Activated CD4-positive, alpha-beta T cell treated with anti-CD3 and anti-CD28 coated beads for 4 hours (primary cell): Measurements from ENCODE around the gene VDR.
A peak's percentile ranks its signal among the peaks of the same experiment; 100 is the strongest.
"Not testable (repeated sequence)": the region's sequence is repeated elsewhere in the genome, so short reads cannot be mapped to it uniquely, and the experiment has no call there.

Experiments used
- DNase-seq, 2 donors: peaks; one replicate each; pipeline ENCODE4 v3.0.0-alpha.2; 2020

The VDR gene

GRCh38 chr12:47809518-47809917 is 95.3 kb downstream of the VDR start:
- not testable (repeated sequence) for DNase-seq

GRCh38 chr12:47808574-47809365 is 96.0 kb downstream of the VDR start:
- peak; percentile 39 to 46 for DNase-seq

- peak; percentile 76 to 79 for DNase-seq
These were observed 96.7 kb downstream of the VDR start for GRCh38 chr12:47808050-47808449.

GRCh38 chr12:47807338-47807737 is 97.5 kb downstream of the VDR start:
- no peak for DNase-seq

GRCh38 chr12:47805417-47805816 is 99.4 kb downstream of the VDR start:
- DNase-seq, result no peak

GRCh38 chr12:47804171-47804570 is 100.6 kb downstream of the VDR start:
- no peak for DNase-seq

GRCh38 chr12:47803191-47803875 is 101.5 kb downstream of the VDR start:
- no peak for DNase-seq

- no peak for DNase-seq
These were observed 102.5 kb downstream of the VDR start for GRCh38 chr12:47802312-47802711.

GRCh38 chr12:47801904-47802246 is 102.9 kb downstream of the VDR start:
- no peak for DNase-seq

- DNase-seq, result no peak
These were observed 103.5 kb downstream of the VDR start for GRCh38 chr12:47801170-47801903.

- no peak for DNase-seq
These were observed 104.2 kb downstream of the VDR start for GRCh38 chr12:47800582-47800981.

GRCh38 chr12:47799357-47799955 is 105.3 kb downstream of the VDR start:
- DNase-seq, result no peak

GRCh38 chr12:47798382-47798948 is 106.3 kb downstream of the VDR start:
- no peak for DNase-seq

- peak in 1 of 2 donors; percentile 25 for DNase-seq
These were observed 107.4 kb downstream of the VDR start for GRCh38 chr12:47797441-47797840.

- no peak for DNase-seq
These were observed 108.9 kb downstream of the VDR start for GRCh38 chr12:47795814-47796411.

GRCh38 chr12:47795121-47795813 is 109.5 kb downstream of the VDR start:
- no peak for DNase-seq

GRCh38 chr12:47794679-47795078 is 110.1 kb downstream of the VDR start:
- no peak for DNase-seq

GRCh38 chr12:47793015-47793681 is 111.6 kb downstream of the VDR start:
- no peak for DNase-seq

- DNase-seq, result no peak
These were observed 112.9 kb downstream of the VDR start for GRCh38 chr12:47791874-47792273.
